IPS-NIHi11 (cell line): ENCODE results near the gene PIK3R6.

Source experiments
- DNase-seq: peaks from one replicate; pipeline ENCODE4 v3.0.0; 2012; ENCODE audit warnings: mixed read lengths, low spot score

PIK3R6 gene

DNA sequence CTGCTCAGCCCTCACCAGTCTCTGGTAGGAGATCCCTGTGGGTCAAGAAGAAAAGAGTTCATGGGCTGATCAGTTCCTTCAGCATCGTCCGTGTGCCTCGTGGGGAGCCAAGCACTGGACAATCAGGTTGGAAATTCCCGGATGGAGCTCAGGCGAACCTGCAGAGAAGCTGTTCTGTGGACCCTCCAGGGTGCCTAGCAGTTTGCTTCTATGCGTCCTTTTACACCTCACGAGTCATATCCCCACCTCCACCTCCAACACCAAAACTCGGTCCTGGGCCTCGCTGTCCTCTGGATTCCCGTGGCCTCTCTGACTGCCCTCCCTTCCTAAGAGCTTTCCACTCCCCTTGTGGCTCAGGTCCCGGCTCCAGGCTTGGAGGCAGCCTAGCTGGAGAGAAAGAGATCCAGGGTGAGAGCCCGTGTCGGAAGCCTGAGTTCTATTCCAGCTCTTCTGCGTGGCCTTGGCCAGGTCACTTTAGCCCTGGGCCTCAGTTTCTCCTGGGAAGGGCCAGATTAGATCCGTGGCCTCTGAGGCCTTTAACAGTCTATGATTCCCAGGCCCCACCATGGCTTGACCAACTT, 26.2 kb upstream of the PIK3R6 start:
- no peak for DNase-seq

DNA sequence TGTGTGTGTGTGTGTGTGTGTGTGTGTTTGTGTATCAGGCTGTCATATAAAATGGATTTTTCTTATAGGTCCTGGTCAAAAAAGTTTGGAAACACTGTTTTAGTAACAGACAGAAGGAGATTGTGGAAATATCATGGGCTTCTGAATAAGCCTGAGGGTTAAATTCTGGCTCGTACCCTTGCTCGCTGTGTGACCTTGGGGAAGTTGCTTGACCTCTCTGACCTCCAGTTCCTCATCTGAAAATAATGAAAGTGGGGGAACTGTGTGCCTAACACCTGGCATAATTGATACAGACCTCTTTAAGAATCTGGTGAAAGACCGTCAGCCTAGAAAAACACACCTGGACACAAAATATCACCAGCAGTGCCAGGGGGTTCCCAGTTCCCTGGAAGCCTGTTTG, 25.6 kb upstream of the PIK3R6 start:
- no peak for DNase-seq

DNA sequence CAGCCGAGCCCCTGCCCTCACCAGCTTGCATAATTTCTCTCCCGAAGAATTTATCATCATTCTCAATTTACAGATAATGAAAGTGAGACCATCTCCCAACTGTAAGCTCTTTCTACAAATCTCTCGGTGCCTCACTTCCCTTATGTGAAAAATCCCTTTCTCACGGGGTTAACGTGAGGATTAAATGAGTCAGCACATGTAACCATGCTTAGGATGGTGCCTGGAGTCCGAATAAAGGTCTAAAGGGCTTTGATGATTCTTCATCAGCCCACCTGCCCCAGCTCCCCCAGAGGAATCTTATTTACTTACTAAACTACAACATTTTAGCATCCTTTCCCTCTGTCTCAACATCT, 24.8 kb upstream of the PIK3R6 start:
- no peak for DNase-seq

DNA sequence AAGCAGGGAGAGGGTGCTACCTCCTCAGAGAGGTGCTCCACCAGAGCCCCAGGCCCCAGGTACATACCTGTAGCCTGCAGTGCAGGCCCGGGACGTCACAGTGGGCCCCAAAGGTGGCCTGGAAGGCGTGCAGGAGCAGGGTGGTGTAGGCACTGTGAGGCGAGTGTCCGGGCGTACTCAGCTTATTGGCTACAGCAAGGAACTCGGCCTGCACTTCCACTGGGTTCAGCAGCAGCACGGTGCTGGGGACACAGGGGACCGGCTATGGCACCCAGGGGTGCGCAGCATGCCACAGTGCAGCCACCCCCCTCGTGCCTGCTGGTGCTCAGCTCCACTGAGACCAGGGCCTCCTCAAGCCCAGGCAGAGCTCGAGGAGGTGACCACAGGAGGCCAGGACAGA, 23.2 kb upstream of the PIK3R6 start:
- DNase-seq: no peak

DNA sequence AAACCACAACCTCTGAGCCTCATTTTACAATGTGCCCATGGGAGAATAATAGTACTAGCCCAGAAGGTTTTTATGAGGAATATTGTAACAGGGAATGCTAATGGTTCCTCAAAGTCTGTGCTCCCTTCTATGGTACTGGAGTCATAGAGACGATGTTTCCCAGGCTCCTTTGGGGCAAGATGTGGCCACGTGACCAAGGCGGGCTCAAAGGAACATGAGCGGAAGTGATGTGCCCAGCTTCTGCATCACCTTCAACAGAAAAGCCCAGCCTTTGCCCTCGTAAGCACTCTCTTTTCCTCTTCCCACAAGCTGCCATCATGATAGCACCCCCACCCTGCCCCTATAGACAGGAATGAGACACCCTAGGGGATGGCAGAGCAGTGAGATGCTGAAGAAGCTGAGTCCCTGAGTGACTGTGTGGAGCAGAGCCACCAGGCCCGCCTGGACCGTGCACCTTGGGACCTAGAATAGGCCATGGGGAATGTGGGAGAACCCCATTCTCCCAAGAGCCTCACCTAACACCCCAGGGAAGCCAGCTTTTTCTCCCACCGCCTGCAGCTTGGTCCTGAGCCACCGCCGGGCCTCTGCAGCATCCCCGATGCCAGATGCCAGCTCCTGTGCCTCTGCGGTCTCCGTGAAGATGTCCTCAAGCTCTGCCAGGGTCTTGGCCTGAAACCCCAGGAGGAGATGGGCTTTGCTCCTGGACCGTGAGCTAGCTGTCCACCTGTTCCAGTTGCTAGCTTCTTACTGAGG, 22.2 kb upstream of the PIK3R6 start:
- no peak for DNase-seq

DNA sequence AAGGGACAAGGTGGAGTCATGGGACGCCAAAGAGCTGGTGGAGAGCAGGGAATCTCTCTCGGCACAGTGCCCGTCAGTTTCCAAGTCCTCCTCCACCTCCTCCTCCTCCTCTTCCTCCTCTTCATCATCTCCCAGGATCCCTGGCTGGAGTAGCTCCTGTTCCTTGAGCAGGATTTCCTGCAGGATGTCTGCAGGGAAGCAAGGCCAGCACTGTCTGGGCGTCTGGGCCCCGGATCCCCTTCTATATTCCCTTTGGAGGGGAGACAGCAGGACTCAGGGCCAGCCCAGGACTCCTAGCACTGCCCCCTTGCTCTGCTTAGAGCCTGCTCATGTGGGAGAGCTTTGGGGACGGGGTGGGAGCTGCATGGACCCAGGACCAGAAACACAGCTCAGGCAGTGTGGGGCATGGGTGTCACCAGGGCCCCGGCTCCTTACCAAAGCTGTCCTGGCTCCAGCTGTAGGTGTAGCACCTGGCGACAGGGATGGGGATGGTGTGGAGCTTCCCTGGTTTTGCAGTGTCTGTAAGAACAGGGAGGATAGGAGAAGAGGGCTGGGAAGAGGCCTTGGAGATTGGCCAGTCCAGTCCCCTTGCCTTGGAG, 21.3 kb upstream of the PIK3R6 start:
- no peak for DNase-seq

DNA sequence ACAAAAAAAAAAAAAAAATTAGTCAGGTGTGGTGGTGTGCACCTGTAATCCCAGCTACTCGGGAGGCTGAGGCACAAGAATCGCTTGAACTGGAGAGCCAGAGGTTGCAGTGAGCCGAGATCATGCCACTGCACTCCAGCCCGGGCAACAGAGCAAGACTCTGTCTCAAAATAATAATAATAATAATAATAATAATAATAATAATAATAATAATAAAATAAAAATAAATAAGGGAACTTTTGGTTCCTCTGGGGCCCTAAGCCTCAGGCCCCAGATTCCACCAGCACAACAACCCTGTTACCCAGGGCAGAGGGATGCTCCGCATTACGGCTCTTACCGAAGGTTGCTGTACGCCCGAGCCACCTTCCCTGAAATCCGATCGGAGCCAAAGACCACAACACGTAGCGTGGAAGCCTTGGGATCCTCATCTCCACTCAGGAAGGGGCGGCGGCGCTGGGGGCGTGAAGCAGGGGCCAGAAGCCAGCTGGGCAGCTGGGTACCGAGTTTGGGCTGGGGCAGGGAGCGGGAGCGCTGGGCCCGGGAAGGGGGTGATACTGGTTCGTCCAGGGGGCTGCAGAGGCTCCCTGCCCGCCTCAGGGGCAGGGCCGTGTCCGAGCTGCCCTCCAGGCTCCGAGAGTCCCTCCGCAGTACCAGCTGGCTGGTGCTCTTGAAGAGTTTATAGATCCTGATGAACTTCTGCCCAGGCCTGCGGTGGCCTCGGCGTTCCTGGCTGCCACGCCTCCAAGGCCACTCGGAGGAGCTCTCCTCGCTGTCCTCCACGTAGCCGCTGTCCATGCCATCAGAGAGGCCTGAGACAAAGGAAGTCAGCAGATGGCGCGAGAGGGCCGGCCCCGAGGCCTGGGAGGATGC, 20.6 kb upstream of the PIK3R6 start:
- peak; percentile 80 for DNase-seq

DNA sequence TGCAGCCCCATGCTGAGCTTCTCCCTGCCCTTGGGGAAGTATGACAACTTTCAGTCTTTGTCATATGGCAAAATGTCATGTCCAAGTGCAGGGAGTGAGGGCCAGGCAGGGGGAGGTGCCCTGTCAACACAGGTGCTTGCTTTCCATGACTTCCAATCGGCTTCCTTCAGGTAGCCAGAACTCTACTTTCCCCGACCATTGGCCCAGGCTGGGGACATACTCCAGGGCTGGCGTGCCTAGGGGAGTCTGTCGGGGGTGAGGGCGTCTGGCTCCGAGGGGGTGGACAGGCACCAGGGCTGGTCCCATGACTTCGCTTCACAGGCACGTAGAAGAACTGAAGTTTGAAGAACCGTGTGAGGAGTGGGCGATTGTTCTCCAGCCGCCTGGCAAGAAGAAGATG, 19.8 kb upstream of the PIK3R6 start:
- DNase-seq: no peak

DNA sequence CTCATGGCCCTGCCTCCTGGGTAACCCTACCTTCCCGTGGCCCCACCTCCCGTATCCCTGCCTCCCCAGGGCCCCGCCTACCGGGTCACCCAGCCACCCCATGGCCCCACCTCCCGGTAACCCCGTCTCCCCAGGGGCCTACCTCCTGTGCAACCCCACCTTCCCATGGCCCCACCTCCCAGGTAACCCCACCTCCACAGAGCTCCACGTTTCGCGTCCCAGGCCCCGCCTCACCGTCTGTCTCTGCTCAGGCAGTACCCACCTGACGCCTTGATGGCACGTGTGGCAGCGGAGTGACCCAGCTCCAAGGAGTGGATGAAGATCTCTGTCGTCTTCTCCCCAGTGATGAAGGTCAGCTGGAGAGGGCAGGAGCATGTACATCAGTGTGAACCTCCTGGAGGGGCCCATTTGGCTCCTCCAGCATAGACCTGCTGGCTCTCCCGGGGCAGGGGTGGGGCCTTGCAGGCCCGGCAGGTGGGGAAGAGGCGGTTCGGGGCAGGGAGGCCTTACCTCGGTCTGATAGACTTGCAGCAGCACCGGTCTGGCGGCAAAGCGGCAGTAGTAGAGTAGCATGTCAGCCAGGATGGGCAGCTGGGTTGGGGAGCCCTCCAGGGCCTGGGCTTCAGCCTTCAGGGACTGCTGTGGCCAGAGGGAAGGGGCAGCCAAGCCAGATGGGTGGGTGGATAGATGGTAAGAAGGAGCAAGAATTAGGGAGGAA, 18.7 kb upstream of the PIK3R6 start:
- peak; percentile 63 for DNase-seq

DNA sequence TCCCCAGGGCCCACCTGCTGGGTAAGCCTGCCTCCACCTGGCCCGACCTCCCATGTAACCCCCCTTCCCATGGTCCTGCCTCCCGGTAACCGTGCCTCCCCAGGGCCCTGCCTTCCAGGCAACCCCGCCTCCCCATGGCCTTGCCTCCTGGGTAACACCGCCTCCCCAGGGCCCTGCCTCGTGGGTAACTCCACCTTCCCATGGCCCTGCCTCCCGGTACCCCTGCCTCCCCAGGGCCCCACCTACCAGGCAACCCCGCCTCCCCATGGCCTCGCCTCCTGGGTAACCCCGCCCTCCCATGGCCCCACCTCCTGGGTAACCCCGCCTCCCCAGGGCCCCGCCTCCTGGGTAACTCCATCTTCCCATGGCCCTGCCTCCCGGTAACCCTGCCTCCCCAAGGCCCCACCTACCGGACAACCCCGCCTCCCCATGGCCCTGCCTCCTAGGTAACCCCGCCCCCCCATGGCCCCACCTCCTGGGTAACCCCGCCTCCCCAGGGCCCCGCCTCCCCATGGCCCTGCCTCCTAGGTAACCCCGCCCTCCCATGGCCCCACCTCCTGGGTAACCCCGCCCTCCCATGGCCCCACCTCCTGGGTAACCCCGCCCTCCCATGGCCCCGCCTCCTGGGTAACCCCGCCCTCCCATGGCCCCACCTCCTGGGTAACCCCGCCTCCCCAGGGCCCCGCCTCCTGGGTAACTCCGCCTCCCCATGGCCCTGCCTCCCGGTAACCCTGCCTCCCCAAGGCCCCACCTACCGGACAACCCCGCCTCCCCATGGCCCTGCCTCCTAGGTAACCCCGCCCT, 17.9 kb upstream of the PIK3R6 start:
- DNase-seq: peak; percentile 85

DNA sequence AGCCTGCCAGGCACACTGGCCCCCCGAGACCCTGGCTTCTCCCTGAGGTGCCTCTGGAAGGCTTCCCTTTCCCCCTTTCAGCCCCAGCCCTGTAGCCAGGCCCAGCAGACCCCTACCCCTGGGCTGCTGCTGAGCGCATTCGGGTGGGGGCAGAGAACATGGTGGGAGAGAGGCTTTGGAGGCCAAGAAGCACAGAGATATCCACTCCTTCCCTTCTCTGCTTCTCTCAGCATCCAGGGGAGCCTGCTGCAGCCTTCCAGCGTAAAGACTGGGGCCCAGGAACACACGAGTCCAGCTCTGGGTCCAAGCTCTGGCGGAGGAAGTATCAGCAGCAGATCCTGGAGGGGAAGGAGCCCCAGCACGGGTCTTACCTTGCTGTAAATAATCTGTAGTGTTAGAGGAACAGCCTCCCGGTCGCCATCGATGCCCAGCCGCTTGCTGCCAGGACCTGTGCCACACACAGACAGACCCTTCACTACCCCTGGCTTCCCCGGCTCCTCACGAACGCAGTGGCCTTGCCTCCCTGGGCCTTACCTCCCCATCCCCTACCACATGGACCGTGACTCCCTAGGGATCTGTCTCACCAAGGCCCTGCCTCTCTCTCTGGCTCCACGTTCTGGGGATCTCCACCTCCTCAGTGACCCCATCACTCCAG, 17.0 kb upstream of the PIK3R6 start:
- no peak for DNase-seq

DNA sequence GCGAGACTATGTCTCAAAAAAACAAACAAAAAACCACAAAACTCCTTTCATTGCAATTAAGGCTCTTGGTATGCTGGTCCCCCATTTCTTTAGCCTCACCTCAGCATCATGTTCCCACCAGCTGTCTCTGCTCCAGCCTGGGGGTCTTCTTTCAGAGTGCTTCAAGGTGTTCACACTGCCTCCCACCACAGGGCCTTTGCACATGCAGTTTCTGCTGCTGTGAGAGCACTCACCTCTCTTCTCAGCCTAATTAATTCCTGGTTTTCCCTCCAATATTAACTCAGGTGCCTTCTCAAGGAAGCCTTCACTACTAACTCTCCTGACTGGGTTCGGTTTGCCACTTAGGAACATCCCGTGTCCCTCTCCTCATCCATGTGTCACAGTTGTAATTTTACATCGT, 15.9 kb upstream of the PIK3R6 start:
- no peak for DNase-seq

DNA sequence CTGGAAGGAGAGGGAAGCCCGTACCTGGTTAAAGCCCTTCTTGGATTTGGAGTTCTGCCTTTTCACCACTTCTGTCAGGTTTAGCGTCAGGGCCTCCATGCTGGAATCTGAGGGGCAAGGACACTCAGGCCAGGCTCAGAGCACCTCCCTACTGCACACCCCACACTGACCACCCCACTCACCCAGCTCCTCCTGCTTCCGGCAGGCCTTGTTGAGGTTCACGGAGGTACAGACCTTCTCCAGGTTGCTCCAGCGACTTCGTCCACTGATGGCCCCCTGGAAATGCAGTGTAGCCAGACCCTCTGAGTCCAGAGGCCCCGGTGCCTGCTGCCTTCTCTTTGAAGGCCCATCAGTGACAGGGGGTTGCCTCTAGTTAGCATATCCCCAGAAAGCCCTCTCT, 14.1 kb upstream of the PIK3R6 start:
- DNase-seq: no peak

DNA sequence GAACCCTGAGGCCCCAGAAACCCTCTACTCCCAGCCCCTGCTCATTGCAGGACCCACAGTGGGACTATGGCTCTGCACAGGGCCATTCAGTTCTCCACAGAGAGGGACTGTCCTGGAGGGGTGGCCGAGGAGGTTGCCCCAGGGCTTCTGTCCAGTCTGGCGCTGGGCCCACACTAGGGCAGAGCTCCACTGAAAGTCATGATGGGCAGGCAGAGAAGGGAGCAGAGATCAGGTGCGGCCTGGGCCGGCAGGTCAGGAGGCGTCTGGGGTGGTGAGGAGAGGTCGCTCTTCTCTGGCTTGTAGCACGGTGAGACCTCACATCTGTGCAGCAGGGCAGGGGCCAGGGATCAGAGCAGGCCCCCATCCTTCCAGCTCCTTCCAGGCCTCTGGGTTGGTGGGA, 13.0 kb upstream of the PIK3R6 start:
- DNase-seq: no peak

DNA sequence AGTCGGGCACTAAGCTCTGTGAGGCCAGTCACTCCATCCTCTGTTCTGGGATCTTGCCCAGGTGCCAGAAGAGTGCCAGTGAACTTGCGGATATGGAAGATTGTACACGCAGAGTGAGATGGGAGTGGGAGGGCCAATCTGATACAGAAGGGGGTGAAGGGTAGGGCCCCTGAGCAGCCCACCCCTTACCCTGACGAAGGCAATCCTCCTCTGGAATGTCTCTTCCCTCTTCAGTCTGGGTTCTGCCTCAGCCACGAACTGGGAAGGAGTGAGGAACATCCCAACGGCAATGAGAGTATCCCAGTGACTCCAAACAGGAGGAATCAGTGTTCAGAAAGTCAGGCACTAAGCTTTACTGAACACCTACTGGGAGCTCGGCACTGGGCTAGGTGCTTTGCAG, 11.9 kb upstream of the PIK3R6 start:
- no peak for DNase-seq

DNA sequence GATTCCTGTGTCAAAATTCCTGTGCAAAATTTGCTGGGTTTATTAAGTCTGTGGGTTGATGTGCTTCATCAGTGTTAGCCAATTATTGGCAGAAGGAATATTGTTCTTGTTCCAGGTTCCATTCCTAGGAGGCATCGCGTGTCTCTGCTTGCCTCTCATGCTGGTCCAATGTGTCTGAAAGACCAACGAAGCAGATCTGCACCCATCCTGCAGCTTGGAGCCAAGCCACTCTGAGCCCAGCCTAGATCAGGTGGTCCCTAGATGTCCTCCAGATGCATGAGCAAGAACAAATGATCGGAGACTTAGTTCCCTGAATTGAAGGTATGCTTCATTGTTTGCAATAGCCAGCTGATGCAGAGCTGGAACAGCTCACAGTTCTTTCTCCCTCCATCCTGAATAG, 10.5 kb upstream of the PIK3R6 start:
- DNase-seq: no peak

DNA sequence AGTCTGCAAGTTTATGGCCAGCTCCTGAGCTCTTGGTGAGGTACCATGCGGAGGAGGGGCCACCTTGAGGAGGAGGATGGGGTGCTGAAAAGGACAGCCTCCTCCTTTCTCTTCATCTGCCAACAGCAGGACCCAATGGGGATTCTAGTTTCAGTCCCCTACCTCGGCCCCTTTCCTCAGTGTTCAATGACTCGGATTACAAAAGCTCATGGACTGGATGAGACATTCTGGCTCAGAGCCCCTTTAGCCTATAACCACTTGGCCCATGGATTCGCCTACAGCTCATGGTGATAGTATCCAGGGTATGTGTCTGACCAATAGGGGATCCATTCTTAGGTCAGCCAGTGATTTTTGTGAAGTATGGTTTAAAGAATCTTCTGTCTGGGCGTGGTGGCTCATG, 8.5 kb upstream of the PIK3R6 start:
- DNase-seq: peak; percentile 53

DNA sequence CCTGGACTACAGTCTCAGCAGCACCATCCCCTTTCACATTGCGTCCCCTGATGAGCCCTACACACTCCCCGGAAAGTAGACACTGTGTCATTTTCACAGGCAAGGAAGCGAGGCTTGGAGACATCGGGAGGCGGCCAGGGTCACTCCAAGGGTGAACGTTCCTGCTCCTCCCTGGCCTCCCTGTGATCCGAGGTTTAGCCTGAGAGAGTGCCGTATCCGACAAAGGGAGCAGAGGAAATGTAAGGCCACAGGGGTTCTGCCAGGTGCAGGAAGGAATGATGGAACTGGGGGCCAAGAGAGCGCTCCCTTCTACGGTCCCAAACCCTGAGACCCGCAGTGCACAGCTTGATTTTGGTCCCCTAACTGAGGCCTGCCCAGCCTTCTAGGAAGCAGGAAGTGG, 8.0 kb upstream of the PIK3R6 start:
- DNase-seq: no peak

DNA sequence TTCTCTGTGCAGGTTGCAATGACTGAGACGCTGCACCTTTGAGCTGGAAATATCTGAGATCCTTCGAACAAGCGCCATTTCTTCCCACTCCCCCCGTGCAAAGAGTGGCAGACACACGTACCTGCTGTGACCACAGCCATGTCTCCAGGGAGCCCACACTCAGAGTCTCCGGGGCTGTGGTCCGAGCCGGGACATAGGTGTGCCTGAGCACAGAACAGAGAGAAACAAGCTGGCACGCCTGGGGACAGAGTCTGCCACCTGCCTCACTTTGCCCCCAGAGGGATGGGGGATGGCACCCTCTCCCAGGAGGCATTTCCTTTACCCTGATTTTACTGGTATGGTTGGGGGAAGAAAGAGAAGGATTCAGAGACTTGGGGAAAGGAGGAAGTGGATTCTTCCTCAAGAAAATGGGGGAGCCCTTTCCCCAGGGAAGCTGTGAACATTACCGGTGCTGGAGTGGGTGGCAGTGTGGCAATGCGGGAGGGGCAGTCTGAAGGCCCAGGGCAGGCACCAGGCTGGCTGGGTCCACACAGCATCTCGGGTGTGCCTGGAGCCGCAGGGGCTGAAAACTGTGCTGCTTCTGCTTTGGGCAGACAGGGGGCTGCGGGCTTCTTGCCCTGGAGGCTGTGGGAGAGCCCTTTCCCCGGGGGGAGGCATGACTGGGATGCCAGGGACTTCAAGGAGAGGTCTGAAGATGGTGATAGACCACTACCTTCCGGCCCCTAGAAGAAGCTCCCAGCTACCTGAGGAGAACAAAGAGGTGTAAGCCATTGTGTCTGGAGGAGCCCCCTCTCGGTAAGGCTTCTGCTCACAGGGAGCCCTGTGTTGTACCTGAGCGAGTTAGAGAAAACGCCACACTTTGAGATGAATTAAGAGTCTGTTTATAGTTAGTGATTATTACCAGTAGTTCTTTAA, 6.6 kb upstream of the PIK3R6 start:
- DNase-seq: no peak
